Loucy (cell line): ENCODE measurements around the gene ABI1.

Experiments
- EZH2phosphoT487 ChIP-seq: fragments of 200-600 bp; IDR thresholded peaks from 2 replicates; pipeline ENCODE4 v1.6.1; 2018; ENCODE audit warnings: antibody characterized with exemption, mild to moderate bottlenecking, moderate library complexity, borderline replicate concordance
- TF ChIP-seq, protein P1 (sequence below): fragments of 200-600 bp; sonication (generic); conservative IDR thresholded peaks from 2 replicates; pipeline ENCODE4 v1.5.1; 2014; ENCODE audit warnings: mild to moderate bottlenecking, antibody characterized with exemption, low read length

DNA sequence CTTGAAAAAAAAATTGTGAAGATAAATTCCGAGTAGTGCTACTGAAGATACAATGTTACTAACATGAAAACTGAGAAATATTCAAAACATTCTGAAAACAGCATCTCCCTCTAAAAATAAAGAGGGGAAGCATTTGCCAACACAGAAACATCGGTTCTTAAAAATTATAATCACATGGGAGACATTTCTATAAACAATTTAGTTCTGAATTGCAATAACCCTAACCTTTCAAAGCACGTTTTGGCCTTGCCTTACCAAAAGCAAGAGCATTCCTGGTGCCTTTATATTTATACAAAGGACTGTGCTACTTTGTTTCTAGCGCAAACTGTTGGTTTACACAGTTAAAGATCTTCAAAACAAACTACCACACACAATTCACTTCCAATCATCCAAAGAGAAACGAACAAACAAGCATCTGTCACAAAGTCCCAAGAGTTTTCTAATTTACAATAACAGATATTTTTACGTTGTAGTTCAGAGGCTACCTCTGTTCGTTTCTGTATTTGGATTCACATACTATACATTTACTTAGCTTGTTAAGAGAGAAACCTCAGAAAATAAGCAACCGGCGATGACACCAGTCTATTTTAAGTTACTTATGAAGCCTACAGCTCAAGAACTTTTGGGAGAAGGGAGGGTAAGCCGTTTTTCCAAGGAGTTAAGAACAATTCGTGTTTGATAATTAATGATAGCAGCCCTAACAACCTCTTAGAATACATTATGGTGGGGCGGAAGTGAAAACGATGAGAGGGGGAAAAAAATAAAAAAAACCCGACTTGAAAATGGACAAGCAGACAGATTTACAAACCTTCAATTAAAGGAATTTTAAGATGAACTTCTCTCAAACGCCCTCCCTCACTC, 1.3 kb downstream of the ABI1 start:
- TF ChIP-seq, protein P1, sequence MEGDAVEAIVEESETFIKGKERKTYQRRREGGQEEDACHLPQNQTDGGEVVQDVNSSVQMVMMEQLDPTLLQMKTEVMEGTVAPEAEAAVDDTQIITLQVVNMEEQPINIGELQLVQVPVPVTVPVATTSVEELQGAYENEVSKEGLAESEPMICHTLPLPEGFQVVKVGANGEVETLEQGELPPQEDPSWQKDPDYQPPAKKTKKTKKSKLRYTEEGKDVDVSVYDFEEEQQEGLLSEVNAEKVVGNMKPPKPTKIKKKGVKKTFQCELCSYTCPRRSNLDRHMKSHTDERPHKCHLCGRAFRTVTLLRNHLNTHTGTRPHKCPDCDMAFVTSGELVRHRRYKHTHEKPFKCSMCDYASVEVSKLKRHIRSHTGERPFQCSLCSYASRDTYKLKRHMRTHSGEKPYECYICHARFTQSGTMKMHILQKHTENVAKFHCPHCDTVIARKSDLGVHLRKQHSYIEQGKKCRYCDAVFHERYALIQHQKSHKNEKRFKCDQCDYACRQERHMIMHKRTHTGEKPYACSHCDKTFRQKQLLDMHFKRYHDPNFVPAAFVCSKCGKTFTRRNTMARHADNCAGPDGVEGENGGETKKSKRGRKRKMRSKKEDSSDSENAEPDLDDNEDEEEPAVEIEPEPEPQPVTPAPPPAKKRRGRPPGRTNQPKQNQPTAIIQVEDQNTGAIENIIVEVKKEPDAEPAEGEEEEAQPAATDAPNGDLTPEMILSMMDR, result no peak
- TF ChIP-seq EZH2phosphoT487, result no peak
